Measurements from ENCODE around the gene AP2A2. TPM values are rescaled to one million over a fixed set of nuclear protein-coding genes. Genes with fewer than 3 reads are reported as not detected.

AP2A2 gene
- total RNA-seq, 1 experiment from 2014 or later = 92.9 TPM

DNA sequence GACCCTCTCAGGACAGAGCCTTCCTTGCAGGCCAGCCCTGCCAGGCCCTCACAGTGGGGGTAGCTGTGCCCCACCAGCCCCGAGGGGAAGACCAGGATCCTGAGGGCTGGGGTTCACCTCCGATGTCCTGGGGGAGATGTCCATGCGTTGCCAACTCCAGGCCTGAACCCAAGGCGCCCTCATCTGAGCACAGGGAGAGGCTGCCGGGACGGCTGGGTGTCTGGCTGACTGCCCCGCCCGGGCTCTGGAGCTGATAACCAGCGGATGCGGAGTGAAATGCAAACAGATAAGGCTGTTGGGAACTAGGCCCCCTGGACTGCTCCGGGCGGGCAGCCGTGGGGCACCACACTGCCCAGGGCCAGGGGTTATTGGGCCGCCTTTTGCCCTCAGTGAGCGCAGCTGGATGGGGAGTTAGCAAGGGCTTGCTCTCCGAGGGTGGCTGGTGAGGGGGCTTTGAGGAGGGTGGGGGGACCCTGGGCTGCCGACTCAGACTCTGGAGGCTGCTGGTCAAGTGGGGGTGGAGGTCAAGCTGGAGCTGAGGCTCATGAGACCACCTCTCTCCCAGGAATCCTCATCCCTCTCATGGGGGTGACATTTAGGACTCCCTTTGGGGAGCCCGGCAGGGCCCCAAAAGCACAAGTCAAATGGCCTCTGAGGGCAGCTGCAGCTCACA lies 116.4 kb downstream of the AP2A2 start:
- CTCF ChIA-PET = interaction anchor here (0.6 to 1.5 kb wide), 5 partner anchors 9 to 541 kb away, joined by 3 to 17 read pairs (median 5); no protein-coding TSS in a partner anchor
- peak; percentile 70 for DNase-seq
- Mint-ChIP-seq H3K9me3 (ENCODE audit: low read depth, unreplicated experiment) (peaks cover 4% of the 10 kb centered on the region), H3K4me1 (ENCODE audit: low read depth, unreplicated experiment) (peaks cover 16% of the 10 kb centered on the region), H3K36me3 (ENCODE audit: insufficient read depth, unreplicated experiment) (peaks cover 12% of the 10 kb centered on the region), H3K4me3 (ENCODE audit: low read depth, unreplicated experiment) (no peak overlapping the region), H3K27me3 (ENCODE audit: unreplicated experiment) (peaks cover 31% of the 10 kb centered on the region), H3K27ac (ENCODE audit: unreplicated experiment) (no peak overlapping the region)
- TF ChIP-seq, protein P1, sequence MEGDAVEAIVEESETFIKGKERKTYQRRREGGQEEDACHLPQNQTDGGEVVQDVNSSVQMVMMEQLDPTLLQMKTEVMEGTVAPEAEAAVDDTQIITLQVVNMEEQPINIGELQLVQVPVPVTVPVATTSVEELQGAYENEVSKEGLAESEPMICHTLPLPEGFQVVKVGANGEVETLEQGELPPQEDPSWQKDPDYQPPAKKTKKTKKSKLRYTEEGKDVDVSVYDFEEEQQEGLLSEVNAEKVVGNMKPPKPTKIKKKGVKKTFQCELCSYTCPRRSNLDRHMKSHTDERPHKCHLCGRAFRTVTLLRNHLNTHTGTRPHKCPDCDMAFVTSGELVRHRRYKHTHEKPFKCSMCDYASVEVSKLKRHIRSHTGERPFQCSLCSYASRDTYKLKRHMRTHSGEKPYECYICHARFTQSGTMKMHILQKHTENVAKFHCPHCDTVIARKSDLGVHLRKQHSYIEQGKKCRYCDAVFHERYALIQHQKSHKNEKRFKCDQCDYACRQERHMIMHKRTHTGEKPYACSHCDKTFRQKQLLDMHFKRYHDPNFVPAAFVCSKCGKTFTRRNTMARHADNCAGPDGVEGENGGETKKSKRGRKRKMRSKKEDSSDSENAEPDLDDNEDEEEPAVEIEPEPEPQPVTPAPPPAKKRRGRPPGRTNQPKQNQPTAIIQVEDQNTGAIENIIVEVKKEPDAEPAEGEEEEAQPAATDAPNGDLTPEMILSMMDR (IDR thresholded peaks at IDR 0.05; ENCODE audit: unreplicated experiment) = no peak
- BruUV-seq (replicated peaks) = no TSS peak
- intact Hi-C loops (cut with micrococcal nuclease; ENCODE audit: unreplicated experiment) = loop anchor here (10.0 kb wide), 1 partner anchor 117 kb away; the partner anchor contains the start of gene AP2A2

DNA sequence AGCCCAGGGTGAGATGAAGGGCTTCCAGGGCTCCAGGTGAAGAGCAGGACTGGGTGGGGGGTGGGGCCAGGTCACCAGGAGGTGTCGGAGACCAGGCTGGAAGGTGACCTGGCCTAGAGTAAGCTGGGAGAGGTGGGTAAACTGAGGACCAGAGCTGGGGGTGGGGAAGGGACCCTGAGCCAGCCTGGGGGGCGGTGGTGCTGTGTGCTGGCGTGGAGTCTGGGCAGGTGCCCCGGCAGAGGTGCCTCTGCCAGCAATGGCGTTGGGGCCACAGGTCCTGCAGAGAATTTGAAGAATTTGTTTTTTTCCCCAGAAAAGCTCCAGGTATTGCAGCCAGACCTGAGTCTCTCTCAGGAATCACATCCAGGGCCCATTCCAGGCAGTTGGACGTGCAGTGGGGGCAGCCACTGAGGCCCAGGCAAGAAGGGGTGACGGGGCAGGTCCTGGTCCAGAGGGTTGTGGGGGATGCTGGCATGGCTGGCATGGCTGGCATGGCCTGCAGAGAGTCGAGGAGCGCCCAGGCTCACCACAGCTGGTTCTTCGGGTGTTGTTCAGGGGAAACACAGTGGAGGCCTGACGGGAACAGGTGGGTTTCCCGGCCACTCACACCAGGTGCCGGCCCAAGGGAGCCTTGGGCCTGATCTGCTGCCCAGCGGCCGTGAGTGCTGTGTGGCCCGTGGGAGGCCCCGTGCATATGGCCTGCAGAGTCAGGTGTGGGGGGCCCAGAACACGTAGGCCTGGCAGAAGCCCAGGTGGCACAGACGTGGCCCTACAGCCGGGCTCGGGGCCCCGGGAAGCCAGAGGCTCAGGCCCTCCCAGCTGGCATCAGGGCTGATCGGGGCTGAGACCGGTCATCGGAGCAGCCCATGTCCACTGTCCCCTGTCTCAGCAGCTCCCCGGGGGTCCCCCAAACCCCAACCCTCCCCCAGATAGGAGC lies 117.2 kb downstream of the AP2A2 start:
- TF ChIP-seq, protein P1 (IDR thresholded peaks at IDR 0.05; ENCODE audit: unreplicated experiment) = no peak
- H3K27ac Mint-ChIP-seq (ENCODE audit: unreplicated experiment) = no peak overlapping the region
- no peak overlapping the region for H3K4me3 Mint-ChIP-seq (ENCODE audit: low read depth, unreplicated experiment)
- H3K4me1 Mint-ChIP-seq (ENCODE audit: low read depth, unreplicated experiment) = peaks cover 16% of the 10 kb centered on the region
- peaks cover 4% of the 10 kb centered on the region for H3K9me3 Mint-ChIP-seq (ENCODE audit: low read depth, unreplicated experiment)
- intact Hi-C loops (cut with micrococcal nuclease; ENCODE audit: unreplicated experiment) = loop anchor here (10.0 kb wide), 1 partner anchor 118 kb away; the partner anchor contains the start of gene AP2A2
- DNase-seq = no peak
- peaks cover 12% of the 10 kb centered on the region for H3K36me3 Mint-ChIP-seq (ENCODE audit: insufficient read depth, unreplicated experiment)
- H3K27me3 Mint-ChIP-seq (ENCODE audit: unreplicated experiment) = peaks cover 40% of the 10 kb centered on the region
- no TSS peak for BruUV-seq (replicated peaks)
- CTCF ChIA-PET = interaction anchor here (0.9 to 1.5 kb wide), 3 partner anchors 8 to 183 kb away, joined by 3 to 17 read pairs (median 5); no protein-coding TSS in a partner anchor

- Mint-ChIP-seq H3K4me3 (ENCODE audit: low read depth, unreplicated experiment) (no peak overlapping the region), H3K27me3 (ENCODE audit: unreplicated experiment) (peaks cover 47% of the 10 kb centered on the region), H3K27ac (ENCODE audit: unreplicated experiment) (no peak overlapping the region), H3K36me3 (ENCODE audit: insufficient read depth, unreplicated experiment) (peaks cover 12% of the 10 kb centered on the region), H3K9me3 (ENCODE audit: low read depth, unreplicated experiment) (peaks cover 4% of the 10 kb centered on the region), H3K4me1 (ENCODE audit: low read depth, unreplicated experiment) (peaks cover 16% of the 10 kb centered on the region)
- TF ChIP-seq, protein P1 (IDR thresholded peaks at IDR 0.05; ENCODE audit: unreplicated experiment) = no peak
- BruUV-seq (replicated peaks) = no TSS peak
- intact Hi-C loops (cut with micrococcal nuclease; ENCODE audit: unreplicated experiment) = loop anchor here (10.0 kb wide), 1 partner anchor 119 kb away; the partner anchor contains the start of gene AP2A2
- DNase-seq = no peak
- CTCF ChIA-PET = no interaction called here
These were observed 118.0 kb downstream of the AP2A2 start for GRCh38 chr11:1043563-1044096.

GRCh38 chr11:1044160-1044559 lies 118.5 kb downstream of the AP2A2 start:
- intact Hi-C loops (cut with micrococcal nuclease; ENCODE audit: unreplicated experiment) = loop anchor here (10.0 kb wide), 1 partner anchor 119 kb away; the partner anchor contains the start of gene AP2A2
- no TSS peak for BruUV-seq (replicated peaks)
- TF ChIP-seq, protein P1 (IDR thresholded peaks at IDR 0.05; ENCODE audit: unreplicated experiment) = no peak
- CTCF ChIA-PET = no interaction called here
- H3K36me3 Mint-ChIP-seq (ENCODE audit: insufficient read depth, unreplicated experiment) = peaks cover 8% of the 10 kb centered on the region
- no peak for DNase-seq
- peaks cover 11% of the 10 kb centered on the region for H3K4me1 Mint-ChIP-seq (ENCODE audit: low read depth, unreplicated experiment)
- peaks cover 4% of the 10 kb centered on the region for H3K9me3 Mint-ChIP-seq (ENCODE audit: low read depth, unreplicated experiment)
- H3K4me3 Mint-ChIP-seq (ENCODE audit: low read depth, unreplicated experiment) = no peak overlapping the region
- peaks cover 52% of the 10 kb centered on the region for H3K27me3 Mint-ChIP-seq (ENCODE audit: unreplicated experiment)
- no peak overlapping the region for H3K27ac Mint-ChIP-seq (ENCODE audit: unreplicated experiment)
